GM18502 (cell line): ENCODE results near the gene BPHL.
"Not testable (repeated sequence)": the region's sequence is repeated elsewhere in the genome, so short reads cannot be mapped to it uniquely, and the experiment has no call there.

ENCODE experiments used
- ATAC-seq: cut with Tn5 transposase; IDR thresholded peaks from one replicate; pipeline ENCODE4 v1.9.1; 2021; ENCODE audit warnings: mild to moderate bottlenecking; ENCODE audit not compliant: unreplicated experiment, poor library complexity

Gene BPHL

GRCh38 chr6:3119040-3119723, 671 bp downstream of the BPHL start:
- ATAC-seq: peak; percentile 36

- ATAC-seq: no peak
Measured at GRCh38 chr6:3120765-3121089, 2.2 kb downstream of the BPHL start.

GRCh38 chr6:3122823-3123182, 4.3 kb downstream of the BPHL start:
- ATAC-seq: no peak

GRCh38 chr6:3124667-3125066, 6.2 kb downstream of the BPHL start:
- ATAC-seq: no peak

GRCh38 chr6:3125815-3126214, 7.3 kb downstream of the BPHL start:
- no peak for ATAC-seq

- no peak for ATAC-seq
Measured at GRCh38 chr6:3128356-3129108, 10.0 kb downstream of the BPHL start.

- no peak for ATAC-seq
Measured at GRCh38 chr6:3131695-3132094, 13.2 kb downstream of the BPHL start.

DNA sequence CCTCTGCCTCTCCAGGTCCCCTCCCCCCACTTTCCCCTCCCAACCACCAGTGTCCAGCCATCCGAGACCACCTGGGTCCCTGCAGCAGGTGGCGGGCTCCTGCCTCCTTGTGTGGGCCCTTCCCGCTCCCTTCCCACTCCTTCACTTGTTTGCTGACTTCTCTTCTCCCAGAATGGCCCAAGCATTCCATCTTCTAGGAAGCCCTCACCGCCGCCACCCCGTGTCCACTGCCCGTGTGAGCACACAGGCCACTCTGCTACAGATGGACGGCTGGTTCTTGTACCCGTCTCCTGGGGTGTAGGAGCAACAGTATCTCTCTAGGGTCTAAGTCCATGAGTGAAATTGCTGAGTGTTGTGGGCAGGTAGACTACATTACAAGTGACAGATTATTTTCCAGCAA, 15.0 kb downstream of the BPHL start:
- ATAC-seq: no peak

- no peak for ATAC-seq
Measured at GRCh38 chr6:3135668-3136291, 17.3 kb downstream of the BPHL start.

DNA sequence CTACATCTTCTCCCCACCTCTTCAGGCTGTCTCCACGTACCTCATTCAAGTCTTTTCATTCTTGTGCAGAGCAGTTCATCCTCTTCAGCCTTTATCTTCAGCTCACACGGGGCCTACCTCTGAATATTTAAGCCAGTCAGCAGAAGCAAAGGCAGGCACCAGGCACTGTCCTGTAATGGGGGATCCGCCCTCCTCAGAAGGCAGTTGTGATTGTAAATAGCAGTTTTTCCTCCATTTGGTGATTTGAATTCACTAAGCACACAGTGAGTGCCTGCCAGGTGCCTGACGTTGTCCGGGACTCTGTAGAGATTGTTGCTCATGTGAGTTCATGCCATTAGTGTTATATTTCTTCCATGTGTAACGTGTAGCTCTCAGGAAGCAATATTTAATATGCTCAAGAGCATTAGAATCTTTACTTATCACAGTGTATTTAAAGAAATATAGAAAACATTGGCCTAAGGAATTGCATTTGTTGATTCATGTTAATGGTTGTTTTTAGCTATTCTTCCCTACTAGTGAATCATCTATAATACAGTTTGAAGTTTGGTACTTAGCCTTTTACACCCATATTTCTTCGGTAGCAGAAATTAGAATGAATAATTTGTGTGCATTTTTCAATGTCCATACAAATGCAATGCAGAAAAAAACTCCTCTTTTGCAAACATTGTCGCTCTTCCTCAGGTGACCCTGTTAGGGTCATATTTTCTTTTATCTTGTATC, 17.9 kb downstream of the BPHL start:
- no peak for ATAC-seq

DNA sequence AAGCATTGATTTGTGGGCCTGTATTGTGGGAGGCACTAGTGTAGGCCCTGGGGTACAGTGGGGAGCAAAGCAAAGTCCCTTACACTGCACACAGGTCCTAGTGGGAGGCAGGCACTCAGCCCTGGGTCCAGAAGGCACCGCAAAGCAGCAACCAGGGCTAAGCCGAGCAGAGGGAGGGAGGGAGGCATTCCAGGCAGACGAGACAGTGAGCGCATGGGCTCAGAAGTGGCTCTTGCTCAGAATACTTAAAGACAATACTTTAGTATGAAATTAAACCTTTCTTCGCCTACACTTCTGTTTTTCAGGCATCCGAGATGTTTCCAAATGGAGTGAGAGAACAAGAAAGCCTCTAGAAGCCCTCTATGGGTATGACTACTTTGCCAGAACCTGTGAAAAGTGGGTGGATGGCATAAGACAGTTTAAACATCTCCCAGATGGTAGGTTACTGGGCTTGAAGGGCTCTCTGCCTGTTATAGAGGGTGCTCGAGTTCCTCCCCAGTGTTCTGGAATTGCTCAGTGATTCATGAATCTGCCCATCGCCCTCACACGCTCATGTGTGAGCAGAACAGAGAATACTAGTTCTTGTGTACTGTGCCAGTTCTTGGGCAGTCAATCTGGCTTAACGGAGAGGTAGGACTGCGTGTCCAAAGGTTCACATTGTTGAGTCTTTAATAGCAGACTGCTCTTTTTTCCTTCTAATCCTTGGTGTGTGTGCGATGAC, 18.7 kb downstream of the BPHL start:
- ATAC-seq: no peak

GRCh38 chr6:3137873-3138272, 19.4 kb downstream of the BPHL start:
- not testable (repeated sequence) for ATAC-seq

GRCh38 chr6:3138341-3138740, 19.8 kb downstream of the BPHL start:
- no peak for ATAC-seq

DNA sequence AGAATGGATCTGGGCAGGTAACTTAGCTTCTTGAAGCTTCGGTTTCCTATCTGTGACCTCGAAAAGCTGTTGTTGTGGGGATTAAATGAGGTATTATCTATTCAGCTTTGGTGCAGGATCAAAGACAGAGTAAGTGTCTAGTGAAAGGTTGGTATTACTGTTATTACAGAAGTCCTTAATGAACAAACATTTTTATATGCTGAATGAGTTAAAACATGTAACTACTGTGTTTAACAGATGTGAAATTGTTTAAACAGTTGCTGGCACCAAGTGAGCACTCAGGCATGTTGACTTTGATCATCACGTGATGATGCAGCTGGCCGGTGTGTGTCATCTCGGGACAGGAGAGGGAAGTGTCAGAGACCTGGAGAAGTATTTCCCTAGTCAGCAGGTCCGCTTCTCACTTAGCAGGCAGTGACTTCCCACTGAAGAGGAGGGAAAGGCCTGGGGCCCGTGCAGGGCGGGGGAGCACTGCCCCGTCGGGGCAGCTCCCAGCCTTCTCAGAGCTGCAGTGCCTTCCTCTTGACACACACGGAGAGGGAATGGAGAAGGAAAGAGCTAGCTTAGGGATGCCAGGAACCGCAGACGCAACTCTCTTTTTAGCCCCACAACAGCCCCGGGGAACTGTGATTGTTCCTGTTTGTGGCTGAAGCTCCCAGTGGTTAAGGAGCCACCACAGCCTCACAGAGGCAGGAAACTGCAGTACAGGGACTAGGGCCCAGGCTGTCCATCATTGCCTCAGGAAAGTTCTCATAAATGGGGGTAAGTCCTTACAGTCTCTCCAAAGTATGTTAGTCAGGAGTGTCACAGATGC, 20.8 kb downstream of the BPHL start:
- no peak for ATAC-seq

GRCh38 chr6:3140201-3140600, 21.7 kb downstream of the BPHL start:
- ATAC-seq: no peak

DNA sequence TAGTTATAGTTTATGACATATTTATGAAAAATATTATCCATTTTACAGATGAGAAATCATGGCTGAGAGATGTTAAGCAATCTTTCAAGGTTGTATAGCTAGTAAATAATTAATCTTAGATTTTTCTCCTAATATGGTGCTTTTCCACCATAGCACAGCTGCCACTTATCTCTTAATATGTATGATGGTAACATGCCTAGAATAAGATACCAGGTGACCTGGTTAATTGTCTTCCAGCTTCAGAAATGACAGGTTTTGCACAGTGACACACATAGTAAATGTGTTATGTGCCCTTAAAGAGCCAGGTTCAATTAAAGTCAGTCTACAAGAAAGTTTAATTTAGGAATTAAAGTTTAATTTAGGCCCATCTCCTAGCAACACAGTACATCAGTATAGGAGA, 24.0 kb downstream of the BPHL start:
- ATAC-seq: no peak

DNA sequence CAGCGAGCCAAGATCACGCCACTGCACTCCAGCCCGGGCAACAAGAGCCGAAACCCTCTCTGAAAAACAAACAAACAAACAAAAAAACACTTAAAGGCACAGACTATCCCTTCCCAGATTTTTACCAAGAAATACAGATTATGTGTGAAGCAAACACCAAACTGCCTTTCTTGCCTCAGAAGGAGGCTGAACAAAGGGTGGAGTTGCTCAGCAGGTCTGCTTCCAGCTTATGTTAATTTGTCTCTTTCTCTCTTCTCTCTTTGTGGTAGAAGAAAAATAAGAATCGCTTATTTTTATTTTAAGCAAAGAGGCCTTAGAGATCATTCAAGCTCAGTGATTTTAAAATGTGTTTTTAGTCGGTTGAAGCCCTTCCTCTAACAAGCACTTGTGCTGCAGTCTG, 24.6 kb downstream of the BPHL start:
- ATAC-seq: no peak

GRCh38 chr6:3144571-3144970, 26.1 kb downstream of the BPHL start:
- ATAC-seq: no peak

- no peak for ATAC-seq
Measured at GRCh38 chr6:3147914-3148757, 29.6 kb downstream of the BPHL start.
